GM12878 (cell line): Measurements from ENCODE around the gene SSR1. TPM values are rescaled to one million over a fixed set of nuclear protein-coding genes. Genes with fewer than 3 reads are reported as not detected.

Experiments used
- IKZF1 ChIP-seq: fragments of 450-650 bp; conservative IDR thresholded peaks from 2 replicates; pipeline ENCODE4 v1.6.1; 2017; ENCODE audit warnings: antibody characterized with exemption, mild to moderate bottlenecking
- IKZF2 ChIP-seq, 2 experiments: fragments of 450-650 bp; IDR thresholded peaks; 2 replicates each; pipeline ENCODE4 v1.6.1; 2017; ENCODE audit warnings: mild to moderate bottlenecking in 2 of 2, moderate library complexity in 2 of 2
- MEF2A ChIP-seq: IDR thresholded peaks from 2 replicates; pipeline ENCODE4 v1.6.1; 2011; ENCODE audit warnings: low read depth, mild to moderate bottlenecking, low read length, moderate library complexity; ENCODE audit not compliant: insufficient read depth
- MEF2B ChIP-seq: fragments of 450-650 bp; IDR thresholded peaks from 2 replicates; pipeline ENCODE4 v1.6.1; 2018; ENCODE audit warnings: mild to moderate bottlenecking, moderate library complexity; ENCODE audit not compliant: partially characterized antibody, poor library complexity, severe bottlenecking
- MTA2 ChIP-seq: fragments of 450-650 bp; IDR thresholded peaks from 2 replicates; pipeline ENCODE4 v1.6.1; 2016; ENCODE audit warnings: low read depth, mild to moderate bottlenecking, moderate library complexity
- NFYA ChIP-seq: IDR thresholded peaks from 2 replicates; pipeline ENCODE4 v1.6.1; 2011; ENCODE audit warnings: low read depth, mild to moderate bottlenecking, low read length, improper control_type of control experiment, borderline replicate concordance
- NR2C2 ChIP-seq: IDR thresholded peaks from 2 replicates; pipeline ENCODE4 v1.6.1; 2011; ENCODE audit warnings: borderline replicate concordance, low read depth; ENCODE audit not compliant: control insufficient read depth, insufficient read length
- RAD51 ChIP-seq: fragments of 450-650 bp; IDR thresholded peaks from 2 replicates; pipeline ENCODE4 v1.6.1; 2016; ENCODE audit warnings: moderate library complexity, mild to moderate bottlenecking, inconsistent platforms
- SPI1 ChIP-seq: IDR thresholded peaks from 2 replicates; pipeline ENCODE4 v1.6.1; 2011; ENCODE audit warnings: low read depth, mild to moderate bottlenecking, low read length, moderate library complexity, borderline replicate concordance; ENCODE audit not compliant: insufficient read depth
- TCF3 ChIP-seq: IDR thresholded peaks from 2 replicates; pipeline ENCODE4 v1.6.1; 2012; ENCODE audit warnings: low read depth, mild to moderate bottlenecking, low read length, borderline replicate concordance; ENCODE audit not compliant: insufficient read depth
- TCF7 ChIP-seq: IDR thresholded peaks from 2 replicates; pipeline ENCODE4 v1.6.1; 2014; ENCODE audit warnings: antibody characterized with exemption, borderline replicate concordance
- WRNIP1 ChIP-seq: IDR thresholded peaks from 2 replicates; pipeline ENCODE4 v1.6.1; 2011; ENCODE audit warnings: low read depth, low read length, improper control_type of control experiment, borderline replicate concordance
- polyA plus RNA-seq, 11 experiments: library from polyadenylated mRNA; depleted of rRNA in 4 of 11; unstranded in 6 of 11; stranded (reverse) in 5 of 11; fragments of >200 nt; fragmentation: Nextera tagmentation in 4 of 11; fragmentation: Illumina TruSeq in 1 of 11; extraction: Ambion mirVana in 4 of 11; extraction: Trizol in 1 of 11; gene quantifications; 1 replicate in 1 of 11; 2 replicates in 10 of 11; pipeline versions ENCODE4 v1.2.1 to v1.2.3, GENCODE V29; 2011 to 2016; ENCODE audit warnings: inconsistent platforms in 2 of 11, missing spikeins in 2 of 11, low read depth in 1 of 11
- total RNA-seq, 4 experiments: library from RNA; depleted of rRNA in 3 of 4; stranded (reverse); fragments of >200 nt in 3 of 4; fragmentation: Illumina TruSeq in 1 of 4; extraction: Trizol in 1 of 4; gene quantifications; 2 replicates each; pipeline versions ENCODE4 v1.2.1 to v1.2.3, GENCODE V29; 2013 to 2021
- TF ChIP-seq, protein P1 (sequence below): fragments of 450-650 bp; IDR thresholded peaks from 2 replicates; pipeline ENCODE4 v1.6.1; 2017; ENCODE audit warnings: mild to moderate bottlenecking, low read depth, inconsistent platforms; ENCODE audit not compliant: poor library complexity, severe bottlenecking
- TF ChIP-seq, protein P2 (sequence below): fragments of 450-650 bp; IDR thresholded peaks from 2 replicates; pipeline ENCODE4 v1.6.1; 2017; ENCODE audit warnings: antibody characterized with exemption, mild to moderate bottlenecking, moderate library complexity
- TF ChIP-seq, protein P3 (sequence below): fragments of 450-650 bp; conservative IDR thresholded peaks from 2 replicates; pipeline ENCODE4 v1.6.1; 2017; ENCODE audit warnings: mild to moderate bottlenecking, moderate library complexity
- TF ChIP-seq, protein P4 (sequence below): fragments of 450-650 bp; IDR thresholded peaks from 2 replicates; pipeline ENCODE4 v1.6.1; 2016; ENCODE audit warnings: mild to moderate bottlenecking

The SSR1 gene
- total and polyA plus RNA-seq, 10 of the 15 experiments (the other 5 are each of a cell fraction or from before 2014, with no cell fraction given): 42.0 to 209 (median 128) TPM

DNA sequence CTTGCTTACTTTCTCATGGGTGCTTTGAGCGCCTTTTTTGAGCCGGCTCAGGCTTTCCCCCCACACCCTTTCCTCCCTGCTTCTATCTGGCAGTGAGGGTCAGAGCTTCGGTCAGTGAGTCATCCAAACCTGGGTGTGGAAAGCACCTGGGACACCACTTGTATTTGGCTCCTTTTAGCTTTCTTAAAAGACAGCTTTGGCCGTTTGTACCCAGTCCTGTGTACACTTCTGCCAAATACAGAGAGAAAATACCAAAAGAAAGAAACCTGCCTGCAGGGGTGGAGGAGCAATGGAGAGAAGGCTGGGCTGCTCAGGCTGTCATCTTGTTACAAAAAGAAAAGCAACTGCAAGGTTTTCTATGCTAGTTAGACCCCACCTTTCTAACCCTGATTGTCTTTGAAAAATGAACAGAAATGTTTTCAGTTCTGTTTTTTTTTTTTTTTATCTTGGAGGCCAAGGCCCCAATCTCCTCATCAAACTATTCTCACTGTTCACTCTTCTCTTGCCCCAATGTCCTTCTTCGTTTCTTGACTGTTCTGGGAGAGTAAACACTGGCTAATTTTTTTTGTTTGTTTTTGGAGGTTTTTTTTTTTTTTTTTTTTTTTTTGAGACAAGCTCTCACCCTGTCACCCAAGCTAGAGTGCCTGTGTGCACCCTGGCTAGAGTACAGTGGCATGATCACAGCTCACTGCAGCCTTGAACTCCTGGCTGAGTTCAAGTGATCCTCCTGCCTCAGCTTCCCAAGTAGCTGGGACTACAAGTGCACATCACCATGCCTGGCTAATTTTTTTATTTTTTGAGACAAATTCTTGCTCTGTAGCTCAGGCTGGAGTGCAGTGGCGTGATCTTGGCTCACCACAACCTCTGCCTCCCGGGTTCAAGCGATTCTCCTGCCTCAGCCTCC lies 76.4 kb downstream of the SSR1 start (continued):
- TF ChIP-seq, protein P1, sequence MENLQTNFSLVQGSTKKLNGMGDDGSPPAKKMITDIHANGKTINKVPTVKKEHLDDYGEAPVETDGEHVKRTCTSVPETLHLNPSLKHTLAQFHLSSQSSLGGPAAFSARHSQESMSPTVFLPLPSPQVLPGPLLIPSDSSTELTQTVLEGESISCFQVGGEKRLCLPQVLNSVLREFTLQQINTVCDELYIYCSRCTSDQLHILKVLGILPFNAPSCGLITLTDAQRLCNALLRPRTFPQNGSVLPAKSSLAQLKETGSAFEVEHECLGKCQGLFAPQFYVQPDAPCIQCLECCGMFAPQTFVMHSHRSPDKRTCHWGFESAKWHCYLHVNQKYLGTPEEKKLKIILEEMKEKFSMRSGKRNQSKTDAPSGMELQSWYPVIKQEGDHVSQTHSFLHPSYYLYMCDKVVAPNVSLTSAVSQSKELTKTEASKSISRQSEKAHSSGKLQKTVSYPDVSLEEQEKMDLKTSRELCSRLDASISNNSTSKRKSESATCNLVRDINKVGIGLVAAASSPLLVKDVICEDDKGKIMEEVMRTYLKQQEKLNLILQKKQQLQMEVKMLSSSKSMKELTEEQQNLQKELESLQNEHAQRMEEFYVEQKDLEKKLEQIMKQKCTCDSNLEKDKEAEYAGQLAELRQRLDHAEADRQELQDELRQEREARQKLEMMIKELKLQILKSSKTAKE: no peak
- no peak for TF ChIP-seq TCF3
- TF ChIP-seq, protein P2, sequence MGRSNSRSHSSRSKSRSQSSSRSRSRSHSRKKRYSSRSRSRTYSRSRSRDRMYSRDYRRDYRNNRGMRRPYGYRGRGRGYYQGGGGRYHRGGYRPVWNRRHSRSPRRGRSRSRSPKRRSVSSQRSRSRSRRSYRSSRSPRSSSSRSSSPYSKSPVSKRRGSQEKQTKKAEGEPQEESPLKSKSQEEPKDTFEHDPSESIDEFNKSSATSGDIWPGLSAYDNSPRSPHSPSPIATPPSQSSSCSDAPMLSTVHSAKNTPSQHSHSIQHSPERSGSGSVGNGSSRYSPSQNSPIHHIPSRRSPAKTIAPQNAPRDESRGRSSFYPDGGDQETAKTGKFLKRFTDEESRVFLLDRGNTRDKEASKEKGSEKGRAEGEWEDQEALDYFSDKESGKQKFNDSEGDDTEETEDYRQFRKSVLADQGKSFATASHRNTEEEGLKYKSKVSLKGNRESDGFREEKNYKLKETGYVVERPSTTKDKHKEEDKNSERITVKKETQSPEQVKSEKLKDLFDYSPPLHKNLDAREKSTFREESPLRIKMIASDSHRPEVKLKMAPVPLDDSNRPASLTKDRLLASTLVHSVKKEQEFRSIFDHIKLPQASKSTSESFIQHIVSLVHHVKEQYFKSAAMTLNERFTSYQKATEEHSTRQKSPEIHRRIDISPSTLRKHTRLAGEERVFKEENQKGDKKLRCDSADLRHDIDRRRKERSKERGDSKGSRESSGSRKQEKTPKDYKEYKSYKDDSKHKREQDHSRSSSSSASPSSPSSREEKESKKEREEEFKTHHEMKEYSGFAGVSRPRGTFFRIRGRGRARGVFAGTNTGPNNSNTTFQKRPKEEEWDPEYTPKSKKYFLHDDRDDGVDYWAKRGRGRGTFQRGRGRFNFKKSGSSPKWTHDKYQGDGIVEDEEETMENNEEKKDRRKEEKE: no peak
- 0 out of 2 replicates have a peak, but pooled peaks have one; percentile 48 for TF ChIP-seq MEF2A
- TF ChIP-seq, protein P3, sequence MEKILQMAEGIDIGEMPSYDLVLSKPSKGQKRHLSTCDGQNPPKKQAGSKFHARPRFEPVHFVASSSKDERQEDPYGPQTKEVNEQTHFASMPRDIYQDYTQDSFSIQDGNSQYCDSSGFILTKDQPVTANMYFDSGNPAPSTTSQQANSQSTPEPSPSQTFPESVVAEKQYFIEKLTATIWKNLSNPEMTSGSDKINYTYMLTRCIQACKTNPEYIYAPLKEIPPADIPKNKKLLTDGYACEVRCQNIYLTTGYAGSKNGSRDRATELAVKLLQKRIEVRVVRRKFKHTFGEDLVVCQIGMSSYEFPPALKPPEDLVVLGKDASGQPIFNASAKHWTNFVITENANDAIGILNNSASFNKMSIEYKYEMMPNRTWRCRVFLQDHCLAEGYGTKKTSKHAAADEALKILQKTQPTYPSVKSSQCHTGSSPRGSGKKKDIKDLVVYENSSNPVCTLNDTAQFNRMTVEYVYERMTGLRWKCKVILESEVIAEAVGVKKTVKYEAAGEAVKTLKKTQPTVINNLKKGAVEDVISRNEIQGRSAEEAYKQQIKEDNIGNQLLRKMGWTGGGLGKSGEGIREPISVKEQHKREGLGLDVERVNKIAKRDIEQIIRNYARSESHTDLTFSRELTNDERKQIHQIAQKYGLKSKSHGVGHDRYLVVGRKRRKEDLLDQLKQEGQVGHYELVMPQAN: no peak
- TF ChIP-seq IKZF1: peak; percentile 60
- TF ChIP-seq RAD51: no peak
- TF ChIP-seq, protein P4, sequence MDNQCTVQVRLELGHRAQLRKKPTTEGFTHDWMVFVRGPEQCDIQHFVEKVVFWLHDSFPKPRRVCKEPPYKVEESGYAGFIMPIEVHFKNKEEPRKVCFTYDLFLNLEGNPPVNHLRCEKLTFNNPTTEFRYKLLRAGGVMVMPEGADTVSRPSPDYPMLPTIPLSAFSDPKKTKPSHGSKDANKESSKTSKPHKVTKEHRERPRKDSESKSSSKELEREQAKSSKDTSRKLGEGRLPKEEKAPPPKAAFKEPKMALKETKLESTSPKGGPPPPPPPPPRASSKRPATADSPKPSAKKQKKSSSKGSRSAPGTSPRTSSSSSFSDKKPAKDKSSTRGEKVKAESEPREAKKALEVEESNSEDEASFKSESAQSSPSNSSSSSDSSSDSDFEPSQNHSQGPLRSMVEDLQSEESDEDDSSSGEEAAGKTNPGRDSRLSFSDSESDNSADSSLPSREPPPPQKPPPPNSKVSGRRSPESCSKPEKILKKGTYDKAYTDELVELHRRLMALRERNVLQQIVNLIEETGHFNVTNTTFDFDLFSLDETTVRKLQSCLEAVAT: 0 out of 2 replicates have a peak, but pooled peaks have one; percentile 31
- TF ChIP-seq MEF2B: no peak
- peak; percentile 46; the same call in 1 of the 2 replicates for TF ChIP-seq MTA2
- peak; percentile 52 to 68; a peak in 3 of 4 replicates for TF ChIP-seq IKZF2 (IDR thresholded peaks at IDR 0.05)
- no peak for TF ChIP-seq NFYA
- no peak for TF ChIP-seq WRNIP1
- peak; percentile 84 for TF ChIP-seq SPI1
- TF ChIP-seq NR2C2: no peak
- TF ChIP-seq TCF7: no peak; the same call in 1 of the 2 replicates
